Endothelial cell of umbilical vein (primary cell): ENCODE data around the gene ITIH6. TPM values are rescaled to one million over a fixed set of nuclear protein-coding genes. Genes with fewer than 3 reads are reported as not detected.

ENCODE experiments used
- BruUV-seq: library from RNA; stranded (reverse); fragments of 400-500 nt; replicated peaks from 2 replicates; lab custom pipeline; 2021; lab: Mats Ljungman, UMichigan
- CTCF ChIA-PET: fragments of 300-600, 350-600 bp; sonication (Branson Sonifier 250); formaldehyde crosslinking; loops from one replicate; lab custom pipeline; 2021; ENCODE audit warnings: antibody characterized with exemption, inconsistent platforms; lab: Charles Lee
- POLR2A ChIA-PET: fragments of 300-600, 350-600 bp; sonication (Branson Sonifier 250); formaldehyde crosslinking; loops from one replicate; lab custom pipeline; 2021; ENCODE audit warnings: antibody characterized with exemption, inconsistent platforms; lab: Charles Lee
- DNase-seq: peaks from one replicate; pipeline ENCODE4 v3.0.0-alpha.2; 2011; ENCODE audit warnings: low read depth, low spot score
- FAIRE-seq: peaks from 2 replicates; lab custom pipeline; 2011; peaks lifted over from hg19 to GRCh38; lab: Jason Lieb, UNC
- H2AFZ ChIP-seq: 2 replicates; pipeline ENCODE4 v1.6.0; 2012; ENCODE audit warnings: low read depth, low read length, control low read depth, inconsistent platforms
- H3K27ac ChIP-seq: 2 replicates; pipeline ENCODE4 v1.5.1; 2011; ENCODE audit warnings: low read depth, mild to moderate bottlenecking, control low read depth, low read length, moderate library complexity; ENCODE audit not compliant: insufficient read depth
- H3K27me3 ChIP-seq, 2 experiments: 2 replicates each; pipeline versions ENCODE4 v1.6.0 to v1.6.1; 2011; ENCODE audit warnings: low read length in 2 of 2, mixed read lengths in 1 of 2; ENCODE audit not compliant: control insufficient read depth in 2 of 2, insufficient read depth in 2 of 2
- H3K36me3 ChIP-seq, 2 experiments: 2 replicates in 1 of 2; 3 replicates in 1 of 2; pipeline ENCODE4 v1.5.1; 2011; ENCODE audit warnings: low read length in 2 of 2, mild to moderate bottlenecking in 1 of 2, moderate library complexity in 1 of 2; ENCODE audit not compliant: control insufficient read depth in 2 of 2, insufficient read depth in 2 of 2; ENCODE audit errors: extremely low read depth in 1 of 2
- H3K4me1 ChIP-seq: 3 replicates; pipeline ENCODE4 v1.5.1; 2011; ENCODE audit warnings: mild to moderate bottlenecking, low read length; ENCODE audit not compliant: control insufficient read depth, insufficient read depth; ENCODE audit errors: extremely low read depth
- H3K4me2 ChIP-seq: 2 replicates; pipeline ENCODE4 v1.6.1; 2011; ENCODE audit warnings: low read length, control low read depth, mixed read lengths; ENCODE audit not compliant: insufficient read depth
- H3K4me3 ChIP-seq, 3 experiments: fragments of 200-600 bp in 1 of 3; sonication (generic), shearing (Covaris generic) in 1 of 3; replicated peaks in 1 of 3; 2 replicates each; pipeline ENCODE4 v1.5.1; 2011 to 2016; ENCODE audit warnings: control low read depth in 3 of 3, low read length in 3 of 3, mild to moderate bottlenecking in 2 of 3, inconsistent platforms in 1 of 3, low read depth in 1 of 3, moderate library complexity in 1 of 3; ENCODE audit not compliant: insufficient read depth in 1 of 3
- H3K79me2 ChIP-seq: 2 replicates; pipeline ENCODE4 v1.6.0; 2012; ENCODE audit warnings: low read length, inconsistent platforms; ENCODE audit not compliant: control insufficient read depth, insufficient read depth
- H3K9ac ChIP-seq: replicated peaks from 2 replicates; pipeline ENCODE3; 2011; ENCODE audit warnings: low read length, control low read depth; ENCODE audit not compliant: insufficient read depth; ENCODE audit errors: extremely low read depth
- H3K9me1 ChIP-seq: replicated peaks from 3 replicates; pipeline ENCODE4 v1.6.0; 2011; ENCODE audit warnings: mild to moderate bottlenecking, low read length; ENCODE audit not compliant: control insufficient read depth, insufficient read depth; ENCODE audit errors: extremely low read depth
- H3K9me3 ChIP-seq: replicated peaks from 2 replicates; pipeline ENCODE4 v1.5.1; 2012; ENCODE audit warnings: low read length, inconsistent platforms; ENCODE audit not compliant: control insufficient read depth, insufficient read depth
- H4K20me1 ChIP-seq: replicated peaks from 2 replicates; pipeline ENCODE3; 2011; ENCODE audit warnings: mild to moderate bottlenecking, low read length; ENCODE audit not compliant: control insufficient read depth, insufficient read depth; ENCODE audit errors: extremely low read depth
- EZH2 ChIP-seq: IDR thresholded peaks from 2 replicates; pipeline ENCODE4 v1.6.1; 2012; ENCODE audit warnings: borderline replicate concordance, low read depth, mild to moderate bottlenecking, moderate library complexity, low read length, inconsistent platforms; ENCODE audit not compliant: severe bottlenecking
- FOS ChIP-seq: IDR thresholded peaks from 2 replicates; pipeline ENCODE4 v1.6.1; 2011; ENCODE audit warnings: mild to moderate bottlenecking, low read length, moderate library complexity, borderline replicate concordance; ENCODE audit not compliant: insufficient read depth
- GATA2 ChIP-seq: IDR thresholded peaks from 2 replicates; pipeline ENCODE4 v1.7.0; 2011; ENCODE audit warnings: low read depth, mild to moderate bottlenecking, moderate library complexity, mixed read lengths, low read length; ENCODE audit not compliant: insufficient read length, insufficient read depth
- JUN ChIP-seq: IDR thresholded peaks from 2 replicates; pipeline ENCODE4 v1.6.1; 2011; ENCODE audit warnings: borderline replicate concordance, low read depth; ENCODE audit not compliant: insufficient read length, insufficient read depth
- MAX ChIP-seq: IDR thresholded peaks from 2 replicates; pipeline ENCODE4 v1.6.1; 2011; ENCODE audit not compliant: insufficient read depth, insufficient read length
- MYC ChIP-seq: IDR thresholded peaks from one replicate; pipeline ENCODE4 v1.6.1; 2011; ENCODE audit warnings: mild to moderate bottlenecking, low read depth, low read length
- POLR2A ChIP-seq: IDR thresholded peaks from 2 replicates; pipeline ENCODE4 v1.6.1; 2012; ENCODE audit warnings: low read depth, mild to moderate bottlenecking, control low read depth, low read length
- POLR2AphosphoS5 ChIP-seq: IDR thresholded peaks from 2 replicates; pipeline ENCODE4 v1.6.1; 2012; ENCODE audit warnings: low read depth, mild to moderate bottlenecking, control low read depth, low read length, moderate library complexity; ENCODE audit not compliant: insufficient read depth
- dilution Hi-C: fragments of 300-500 bp; cut with MboI; formaldehyde crosslinking; loops from one replicate; pipeline ENCODE4 v1.15.0; 2019; ENCODE audit warnings: low sequenced_read_pairs; ENCODE audit not compliant: extremely low pct_ligation_motif_present
- intact Hi-C: fragments of 100-400 bp; cut with micrococcal nuclease; formaldehyde crosslinking; loops from one replicate; pipeline ENCODE4 v1.10.0; 2022
- polyA plus RNA-seq, 4 experiments: library from polyadenylated mRNA; depleted of rRNA in 3 of 4; stranded (reverse) in 3 of 4; unstranded in 1 of 4; fragments of >200 nt; gene quantifications; 2 replicates each; pipeline versions ENCODE4 v1.2.1 to v1.2.3, GENCODE V29; 2011 to 2012; ENCODE audit warnings: missing spikeins in 1 of 4
- total RNA-seq: library from RNA; stranded (reverse); gene quantifications from 2 replicates; pipeline ENCODE4 v1.2.3, GENCODE V29; 2021
- TF ChIP-seq, protein P1 (sequence below), 2 donors: IDR thresholded peaks; 1 replicate in 1 of 2; 2 replicates in 1 of 2; pipeline ENCODE4 v1.5.1; 2011; ENCODE audit warnings: low read length in 2 of 2, mild to moderate bottlenecking in 2 of 2, moderate library complexity in 2 of 2, control low read depth in 1 of 2, inconsistent platforms in 1 of 2, low read depth in 1 of 2; ENCODE audit not compliant: insufficient read depth in 1 of 2; ENCODE audit errors: extremely low read depth in 1 of 2

Gene ITIH6
- total and polyA plus RNA-seq, 2 donors (not counting 3 experiments of a cell fraction or from before 2014, with no cell fraction given), result not detected

DNA sequence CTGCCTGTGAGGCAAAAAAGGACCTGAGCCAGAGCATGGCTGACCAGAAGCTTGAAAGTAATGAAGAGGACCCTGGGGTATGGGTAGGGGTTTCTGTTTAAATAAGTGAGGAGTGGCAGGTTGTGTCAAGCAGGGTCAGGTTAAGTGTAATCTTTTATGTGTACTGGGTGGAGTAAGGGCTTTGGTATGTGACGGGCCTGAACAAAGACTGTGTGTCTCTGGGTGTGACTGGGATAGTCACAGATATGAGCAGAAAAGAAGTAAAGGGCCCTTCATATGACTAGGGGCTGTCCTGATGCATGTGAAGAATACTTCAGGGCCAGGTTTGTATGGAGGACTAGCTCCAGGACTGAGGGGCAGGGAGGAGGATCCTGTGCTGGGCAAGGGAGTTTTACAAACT lies 82.4 kb downstream of the ITIH6 start:
- TF ChIP-seq MAX (no peak), GATA2 (no peak), JUN (no peak), EZH2 (no peak), MYC (no peak), POLR2AphosphoS5 (no peak), FOS (no peak), POLR2A (no peak)
- TF ChIP-seq, protein P1, sequence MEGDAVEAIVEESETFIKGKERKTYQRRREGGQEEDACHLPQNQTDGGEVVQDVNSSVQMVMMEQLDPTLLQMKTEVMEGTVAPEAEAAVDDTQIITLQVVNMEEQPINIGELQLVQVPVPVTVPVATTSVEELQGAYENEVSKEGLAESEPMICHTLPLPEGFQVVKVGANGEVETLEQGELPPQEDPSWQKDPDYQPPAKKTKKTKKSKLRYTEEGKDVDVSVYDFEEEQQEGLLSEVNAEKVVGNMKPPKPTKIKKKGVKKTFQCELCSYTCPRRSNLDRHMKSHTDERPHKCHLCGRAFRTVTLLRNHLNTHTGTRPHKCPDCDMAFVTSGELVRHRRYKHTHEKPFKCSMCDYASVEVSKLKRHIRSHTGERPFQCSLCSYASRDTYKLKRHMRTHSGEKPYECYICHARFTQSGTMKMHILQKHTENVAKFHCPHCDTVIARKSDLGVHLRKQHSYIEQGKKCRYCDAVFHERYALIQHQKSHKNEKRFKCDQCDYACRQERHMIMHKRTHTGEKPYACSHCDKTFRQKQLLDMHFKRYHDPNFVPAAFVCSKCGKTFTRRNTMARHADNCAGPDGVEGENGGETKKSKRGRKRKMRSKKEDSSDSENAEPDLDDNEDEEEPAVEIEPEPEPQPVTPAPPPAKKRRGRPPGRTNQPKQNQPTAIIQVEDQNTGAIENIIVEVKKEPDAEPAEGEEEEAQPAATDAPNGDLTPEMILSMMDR (IDR thresholded peaks at IDR 0.05; ENCODE audit: extremely low read depth in 1 of 2, insufficient read depth in 1 of 2, low read depth in 1 of 2, low read length in 2 of 2), result no peak
- DNase-seq (no peak), FAIRE-seq (no peak)
- BruUV-seq, result no TSS peak
- dilution Hi-C loops (no loop called here), intact Hi-C loops (no loop called here)
- Histone ChIP-seq H3K9me1 (no peaks in the 10 kb centered on the region), H4K20me1 (no peaks in the 10 kb centered on the region), H3K4me3 (no peak overlapping the region), H2AFZ (no peak overlapping the region), H3K4me2 (no peak overlapping the region), H3K79me2 (no peaks in the 10 kb centered on the region), H3K9ac (no peak overlapping the region), H3K4me1 (no peaks in the 10 kb centered on the region), H3K27ac (no peak overlapping the region), H3K27me3 (no peaks in the 10 kb centered on the region), H3K36me3 (no peaks in the 10 kb centered on the region), H3K9me3 (no peaks in the 10 kb centered on the region)
- POLR2A ChIA-PET, result no interaction called here
- CTCF ChIA-PET, result interaction anchor here (1.0 kb wide), 1 partner anchor 76 kb away, joined by 3 read pairs; no protein-coding TSS in a partner anchor
